SK-MEL-5 (cell line): ENCODE measurements around the gene PYCR2. TPM values are rescaled to one million over a fixed set of nuclear protein-coding genes. Genes with fewer than 3 reads are reported as not detected.

Experiments used
- DNase-seq: peaks from one replicate; pipeline ENCODE4 v3.0.0-alpha.2; 2016; ENCODE audit warnings: low read depth, low spot score
- in situ Hi-C: cut with HindIII; loops from 2 replicates; pipeline ENCODE4 v1.10.0; 2016; ENCODE audit warnings: low sequenced_read_pairs, high pct_unique_total_duplicates, low pct_unique_long_range_greater_than_20kb
- small RNA-seq, 2 experiments: library from RNA; depleted of rRNA; stranded (forward); fragments of <200 nt; gene quantifications; one replicate each; pipeline ENCODE3, GENCODE V24; 2014
- total RNA-seq: library from RNA; depleted of rRNA; stranded (reverse); fragments of >200 nt; shearing (Covaris generic); gene quantifications from 2 replicates; pipeline ENCODE4 v1.2.3, GENCODE V29; 2014; rRNA removed

PYCR2 gene
- total RNA-seq, 1 experiment from 2014 or later: 46.2 TPM

GRCh38 chr1:225873281-225873850 lies 50.7 kb downstream of the PYCR2 start:
- in situ Hi-C loops: no loop called here
- DNase-seq: no peak

DNA sequence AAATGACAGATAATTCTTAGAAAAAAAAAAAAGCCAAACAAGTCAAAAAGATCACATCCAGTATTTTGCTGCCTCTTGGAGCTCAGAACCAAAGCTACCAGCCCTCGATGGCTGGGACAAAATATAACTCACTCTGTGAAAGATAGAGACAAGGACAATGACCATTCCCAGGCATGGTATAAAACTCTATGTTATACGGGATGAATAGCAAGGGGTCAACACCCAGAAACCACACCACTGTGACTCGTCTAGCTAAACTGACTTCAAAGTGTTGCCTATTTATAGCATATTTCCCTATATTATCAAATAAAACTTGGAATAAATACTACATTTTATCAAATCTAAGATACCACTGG lies 52.0 kb downstream of the PYCR2 start:
- in situ Hi-C loops: no loop called here

GRCh38 chr1:225871359-225872074 lies 52.5 kb downstream of the PYCR2 start:
- DNase-seq: no peak
- in situ Hi-C loops: no loop called here

More for the DNA sequence above, 52.0 kb downstream of the PYCR2 start:
- DNase-seq: no peak

DNA sequence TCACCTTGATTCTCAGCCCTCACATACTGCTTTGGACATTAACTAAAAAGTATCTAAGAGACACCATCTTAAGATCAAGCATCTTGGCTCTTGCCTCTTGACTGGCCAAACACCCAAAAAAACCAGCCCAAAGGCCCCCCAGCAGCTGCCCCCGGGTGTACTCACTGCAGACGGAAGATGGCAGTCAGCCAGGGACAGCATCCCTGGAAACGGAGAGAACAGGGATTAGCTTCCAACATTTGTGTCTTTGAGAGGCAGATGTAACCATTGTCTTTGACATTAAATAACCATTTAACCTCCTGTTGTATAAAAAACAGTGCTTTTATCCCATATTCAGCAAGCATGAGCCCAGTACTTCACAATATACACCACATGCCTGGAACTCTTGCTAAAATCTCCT lies 53.1 kb downstream of the PYCR2 start:
- in situ Hi-C loops: no loop called here
- DNase-seq: no peak

Small RNAs within 50 kb of the gene (small RNA-seq; reads per million reads assigned to genes)
- 0 reads per million in 2 experiments for gene AL117348.1
- 0 reads per million in 2 experiments for gene NDUFA3P3

Other genes with a start within 250 kb of the PYCR2 start
- gene SRP9, start 146.4 kb downstream of the PYCR2 start, total RNA-seq: 251 and 258 TPM in 2 replicates
- 20.7 and 21.8 TPM in 2 replicates for gene EPHX1, start 114.1 kb downstream of the PYCR2 start, total RNA-seq
- 7.4 and 11.6 TPM in 2 replicates for gene TMEM63A, start 41.9 kb downstream of the PYCR2 start, total RNA-seq
- gene LEFTY1, start 35.1 kb downstream of the PYCR2 start, total RNA-seq: not detected in 2 replicates
- not detected in 2 replicates for gene LEFTY2, start 17.0 kb upstream of the PYCR2 start, total RNA-seq
- gene SDE2, start 75.1 kb upstream of the PYCR2 start, total RNA-seq: 31.2 and 32.0 TPM in 2 replicates
- gene H3-3A, start 138.5 kb upstream of the PYCR2 start, total RNA-seq: 217 and 228 TPM in 2 replicates